H9 (cell line): ENCODE results near the gene BRF1. TPM values are rescaled to one million over a fixed set of nuclear protein-coding genes. Genes with fewer than 3 reads are reported as not detected.

ENCODE experiments used
- DNase-seq: peaks from one replicate; pipeline ENCODE4 v3.0.0-alpha.2; 2017
- H2AFZ ChIP-seq: one replicate; pipeline ENCODE4 v1.6.1; 2013; ENCODE audit warnings: mild to moderate bottlenecking, low read length, control low read depth, moderate library complexity
- H2AK5ac ChIP-seq: 2 replicates; pipeline ENCODE4 v1.6.1; 2013; ENCODE audit warnings: low read length, control low read depth, mixed read lengths; ENCODE audit not compliant: insufficient read length
- H2BK120ac ChIP-seq: one replicate; pipeline ENCODE4 v1.6.1; 2013; ENCODE audit warnings: low read depth, mild to moderate bottlenecking, low read length, control low read depth, inconsistent platforms; ENCODE audit not compliant: poor library complexity, severe bottlenecking
- H2BK12ac ChIP-seq: 2 replicates; pipeline ENCODE4 v1.6.1; 2013; ENCODE audit warnings: low read length, control low read depth, mixed read lengths, low read depth; ENCODE audit not compliant: insufficient read length
- H2BK15ac ChIP-seq: 2 replicates; pipeline ENCODE4 v1.6.1; 2013; ENCODE audit warnings: low read depth, low read length, control low read depth
- H2BK20ac ChIP-seq: one replicate; pipeline ENCODE4 v1.6.1; 2013; ENCODE audit warnings: low read depth, mild to moderate bottlenecking, low read length, control low read depth, inconsistent platforms; ENCODE audit not compliant: poor library complexity, severe bottlenecking
- H2BK5ac ChIP-seq: 2 replicates; pipeline ENCODE4 v1.6.1; 2013; ENCODE audit warnings: low read length, control low read depth, mixed read lengths; ENCODE audit not compliant: insufficient read length
- H3K14ac ChIP-seq: 2 replicates; pipeline ENCODE4 v1.6.1; 2013; ENCODE audit warnings: low read length, control low read depth; ENCODE audit not compliant: insufficient read depth
- H3K18ac ChIP-seq: 2 replicates; pipeline ENCODE4 v1.6.1; 2013; ENCODE audit warnings: low read depth, mild to moderate bottlenecking, mixed read lengths, low read length, control low read depth; ENCODE audit not compliant: insufficient read length
- H3K23ac ChIP-seq: 2 replicates; pipeline ENCODE4 v1.6.1; 2013; ENCODE audit warnings: low read length, control low read depth, mixed read lengths, low read depth; ENCODE audit not compliant: insufficient read length
- H3K23me2 ChIP-seq: 2 replicates; pipeline ENCODE4 v1.6.1; 2013; ENCODE audit warnings: low read depth, mild to moderate bottlenecking, mixed read lengths, low read length, control low read depth; ENCODE audit not compliant: insufficient read length, poor library complexity, severe bottlenecking
- H3K27ac ChIP-seq: 2 replicates; pipeline ENCODE4 v1.5.1; 2013; ENCODE audit warnings: low read length, control low read depth, mixed read lengths, low read depth; ENCODE audit not compliant: insufficient read length
- H3K27me3 ChIP-seq: 2 replicates; pipeline ENCODE4 v1.6.1; 2013; ENCODE audit warnings: low read length, control low read depth, inconsistent platforms; ENCODE audit not compliant: insufficient read depth
- H3K4ac ChIP-seq: 2 replicates; pipeline ENCODE4 v1.6.1; 2013; ENCODE audit warnings: low read depth, mild to moderate bottlenecking, control low read depth, inconsistent platforms, low read length, moderate library complexity
- H3K4me1 ChIP-seq: 2 replicates; pipeline ENCODE4 v1.6.1; 2013; ENCODE audit warnings: low read length, control low read depth, inconsistent platforms; ENCODE audit not compliant: insufficient read depth
- H3K4me2 ChIP-seq: 2 replicates; pipeline ENCODE4 v1.6.1; 2013; ENCODE audit warnings: low read length, control low read depth, mixed read lengths; ENCODE audit not compliant: insufficient read length, insufficient read depth
- H3K56ac ChIP-seq: 2 replicates; pipeline ENCODE4 v1.6.1; 2013; ENCODE audit warnings: low read depth, mild to moderate bottlenecking, mixed read lengths, low read length, control low read depth; ENCODE audit not compliant: insufficient read length
- H3K79me1 ChIP-seq: 2 replicates; pipeline ENCODE4 v1.6.1; 2013; ENCODE audit warnings: low read depth, mild to moderate bottlenecking, moderate library complexity, low read length, control low read depth, inconsistent platforms; ENCODE audit not compliant: insufficient read depth, poor library complexity, severe bottlenecking
- H3K79me2 ChIP-seq: 2 replicates; pipeline ENCODE4 v1.6.1; 2013; ENCODE audit warnings: low read length, control low read depth, inconsistent platforms; ENCODE audit not compliant: insufficient read depth
- H3K9ac ChIP-seq: 2 replicates; pipeline ENCODE4 v1.6.1; 2013; ENCODE audit warnings: low read length, control low read depth, mixed read lengths; ENCODE audit not compliant: insufficient read length; ENCODE audit errors: extremely low read depth
- H3K9me3 ChIP-seq: one replicate; pipeline ENCODE4 v1.6.1; 2013; ENCODE audit warnings: low read depth, low read length, inconsistent platforms; ENCODE audit not compliant: control insufficient read depth
- H3T11ph ChIP-seq: one replicate; pipeline ENCODE4 v1.6.1; 2013; ENCODE audit warnings: mild to moderate bottlenecking, low read length, control low read depth, inconsistent platforms
- H4K20me1 ChIP-seq: one replicate; pipeline ENCODE4 v1.6.1; 2013; ENCODE audit not compliant: control insufficient read depth, insufficient read length, insufficient read depth
- H4K5ac ChIP-seq: 2 replicates; pipeline ENCODE4 v1.6.1; 2013; ENCODE audit warnings: low read depth, mild to moderate bottlenecking, mixed read lengths, low read length, control low read depth; ENCODE audit not compliant: insufficient read length
- H4K8ac ChIP-seq: replicated peaks from 2 replicates; pipeline ENCODE4 v1.6.1; 2013; ENCODE audit warnings: low read length, control low read depth, mixed read lengths, low read depth; ENCODE audit not compliant: insufficient read length
- H4K91ac ChIP-seq: 2 replicates; pipeline ENCODE4 v1.6.1; 2013; ENCODE audit warnings: low read depth, mild to moderate bottlenecking, moderate library complexity, mixed read lengths, low read length, control low read depth; ENCODE audit not compliant: insufficient read length
- H3K27ac Mint-ChIP-seq, 3 experiments: 2 replicates in 2 of 3; 3 replicates in 1 of 3; pipeline ENCODE4 v1.8.0; 2020 to 2021; ENCODE audit warnings: mixed read lengths in 3 of 3, mild to moderate bottlenecking in 1 of 3, moderate library complexity in 1 of 3
- H3K27me3 Mint-ChIP-seq: 2 replicates; pipeline ENCODE4 v1.8.0; 2021; ENCODE audit warnings: low read depth, mild to moderate bottlenecking, moderate library complexity, mixed read lengths
- H3K36me3 Mint-ChIP-seq, 3 experiments: 2 replicates in 2 of 3; 3 replicates in 1 of 3; pipeline ENCODE4 v1.8.0; 2020 to 2021; ENCODE audit warnings: low read depth in 3 of 3, mixed read lengths in 3 of 3; ENCODE audit not compliant: insufficient read depth in 1 of 3
- H3K4me1 Mint-ChIP-seq, 2 experiments: 2 replicates each; pipeline ENCODE4 v1.8.0; 2020; ENCODE audit warnings: mixed read lengths in 2 of 2
- H3K4me3 Mint-ChIP-seq, 2 experiments: 2 replicates in 1 of 2; 3 replicates in 1 of 2; pipeline ENCODE4 v1.8.0; 2020 to 2021; ENCODE audit warnings: mild to moderate bottlenecking in 2 of 2, mixed read lengths in 2 of 2, moderate library complexity in 1 of 2
- H3K9me3 Mint-ChIP-seq, 2 experiments: 2 replicates in 1 of 2; 3 replicates in 1 of 2; pipeline ENCODE4 v1.8.0; 2020; ENCODE audit warnings: mild to moderate bottlenecking in 2 of 2, mixed read lengths in 2 of 2, moderate library complexity in 1 of 2
- CTCF ChIP-seq: fragments of 200-600 bp; sonication (generic); conservative IDR thresholded peaks from 3 replicates; pipeline ENCODE4 v1.8.0; 2021; ENCODE audit warnings: antibody characterized with exemption, mild to moderate bottlenecking
- WGBS: extraction: QIAGEN DNeasy Blood & Tissue Kit; methylation state at CpG from one replicate; pipeline ENCODE4 v1.1.7; 2013; ENCODE audit warnings: missing lambda C conversion rate, low lambda C conversion rate, mixed read lengths; ENCODE audit not compliant: insufficient read length; ENCODE audit errors: extremely low coverage; 5-methylcytosine and 5-hydroxymethylcytosine counted together
- total RNA-seq: library from RNA; stranded (reverse); gene quantifications from 2 replicates; pipeline ENCODE4 v1.2.1, GENCODE V29; 2021

BRF1 gene
- total RNA-seq, 1 experiment from 2014 or later = 28.3 TPM

GRCh38 chr14:105326568-105326867, 25.7 kb upstream of the BRF1 start:
- H2BK12ac ChIP-seq = no peak overlapping the region

More at GRCh38 chr14:105326568-105326867, 25.7 kb upstream of the BRF1 start:
- H3K79me1 ChIP-seq = peaks cover 14% of the 10 kb centered on the region
- H2AFZ ChIP-seq = no peak overlapping the region
- no peak for DNase-seq
- H2BK20ac ChIP-seq = no peak overlapping the region
- no peak overlapping the region for H2BK120ac ChIP-seq
- Mint-ChIP-seq H3K36me3 (peaks cover 0 to 5% (median 0%) of the 10 kb centered on the region in 3 experiments; a peak in 4 of 7 replicates), H3K4me1 (peaks cover 63 to 69% of the 10 kb centered on the region in 2 experiments), H3K4me3 (no peak overlapping the region), H3K9me3 (no peaks in the 10 kb centered on the region), H3K27me3 (no peaks in the 10 kb centered on the region), H3K27ac (no peak overlapping the region)
- no peak overlapping the region; the same call in 1 of the 2 replicates for H3K14ac ChIP-seq
- H3K79me2 ChIP-seq = peaks cover 15% of the 10 kb centered on the region; the same call in 1 of the 2 replicates
- no peak overlapping the region for H3K18ac ChIP-seq
- no peak overlapping the region for H4K91ac ChIP-seq
- TF ChIP-seq CTCF = no peak
- peaks cover 4% of the 10 kb centered on the region for H4K20me1 ChIP-seq
- H4K5ac ChIP-seq = no peak overlapping the region
- H3K9me3 ChIP-seq = no peaks in the 10 kb centered on the region
- no CpG with 5 or more reads among the region's 9 CpGs for WGBS
- no peak overlapping the region for H3K9ac ChIP-seq
- H3K23me2 ChIP-seq = no peaks in the 10 kb centered on the region
- no peak overlapping the region for H3K4ac ChIP-seq
- H3T11ph ChIP-seq = no peak overlapping the region
- no peak overlapping the region for H2BK15ac ChIP-seq
- no peak overlapping the region for H3K27ac ChIP-seq
- H4K8ac ChIP-seq = no peak overlapping the region
- no peak overlapping the region for H3K23ac ChIP-seq
- H3K56ac ChIP-seq = no peak overlapping the region
- H2BK5ac ChIP-seq = no peak overlapping the region
- no peak overlapping the region for H3K4me2 ChIP-seq
- H2AK5ac ChIP-seq = no peak overlapping the region
- H3K4me1 ChIP-seq = peaks cover 9% of the 10 kb centered on the region; the same call in 1 of the 2 replicates
- H3K27me3 ChIP-seq = no peaks in the 10 kb centered on the region
